Choroid plexus epithelial cell (primary cell): ENCODE data around the gene DIP2A.

Experiments used
- DNase-seq: peaks from one replicate; pipeline ENCODE4 v3.0.0-alpha.2; 2010; ENCODE audit warnings: low read depth
- H3K4me3 ChIP-seq: 2 replicates; pipeline ENCODE4 v1.5.1; 2011; ENCODE audit warnings: low read depth, mild to moderate bottlenecking, control low read depth, low read length, moderate library complexity
- CTCF ChIP-seq: conservative IDR thresholded peaks from 2 replicates; pipeline ENCODE4 v1.5.1; 2011; ENCODE audit warnings: low read depth, mild to moderate bottlenecking, control low read depth, inconsistent platforms, low read length, moderate library complexity

The DIP2A gene

GRCh38 chr21:46468108-46468774, 9.6 kb downstream of the DIP2A start:
- no peak for TF ChIP-seq CTCF
- DNase-seq, result no peak
- H3K4me3 ChIP-seq, result no peak overlapping the region

DNA sequence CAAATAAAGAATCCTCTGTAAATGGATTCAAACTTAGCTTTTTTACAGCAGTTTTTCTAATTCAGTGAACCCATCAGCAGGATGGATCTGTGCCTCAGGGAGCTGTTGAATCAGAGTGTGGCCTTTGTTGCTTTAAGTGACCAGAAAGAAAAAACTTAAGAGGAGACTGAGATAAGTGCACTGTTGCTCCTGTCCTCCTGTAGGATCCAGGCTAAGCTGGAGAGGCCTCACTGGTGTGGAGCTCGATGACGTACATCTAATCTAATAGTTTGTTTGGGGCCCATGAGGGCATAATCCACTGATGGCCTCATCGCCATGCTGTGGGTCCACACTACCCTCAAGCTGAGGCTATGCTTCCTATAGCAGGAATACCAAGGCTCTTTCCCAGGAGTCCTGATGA, 10.6 kb downstream of the DIP2A start:
- H3K4me3 ChIP-seq, result no peak overlapping the region
- TF ChIP-seq CTCF, result no peak
- DNase-seq, result no peak

DNA sequence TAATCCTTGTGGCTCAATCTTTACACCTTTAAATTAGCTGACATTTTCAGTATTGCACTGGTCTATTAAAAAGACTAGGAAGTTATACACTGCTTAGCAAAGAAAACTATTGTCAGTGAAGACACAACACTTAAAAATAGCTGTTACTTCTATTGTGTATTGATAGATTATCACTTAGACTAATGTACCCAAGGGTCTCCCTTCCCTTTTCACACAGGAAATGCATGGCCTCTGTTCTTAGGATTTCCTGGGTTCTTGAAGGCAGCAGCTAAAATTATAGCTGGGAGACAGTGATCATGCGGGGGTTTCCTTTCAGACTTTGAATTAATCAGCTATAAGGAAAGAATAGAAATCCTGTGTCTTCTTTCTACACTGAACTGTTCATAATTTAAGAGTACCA, 12.8 kb downstream of the DIP2A start:
- DNase-seq, result no peak
- no peak overlapping the region for H3K4me3 ChIP-seq
- no peak for TF ChIP-seq CTCF

DNA sequence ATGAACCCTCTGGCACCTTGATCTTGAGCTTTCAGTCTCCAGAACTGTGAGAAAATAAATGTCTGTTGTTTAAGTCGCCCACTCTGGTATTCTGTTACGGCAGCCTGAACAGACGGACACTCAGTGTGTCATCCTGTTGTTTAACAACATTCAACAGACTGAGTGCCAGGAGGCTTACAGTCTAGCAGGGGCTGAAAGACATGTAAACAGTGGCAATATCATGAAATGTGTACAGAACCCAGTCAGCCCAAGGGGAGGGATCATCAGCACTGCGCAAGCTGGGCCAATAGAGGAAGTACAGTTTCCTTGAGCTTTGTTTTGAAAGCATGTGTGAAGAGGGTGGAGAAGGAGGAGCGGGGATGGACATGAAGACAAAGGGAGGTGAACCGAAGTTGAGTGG, 13.6 kb downstream of the DIP2A start:
- no peak for TF ChIP-seq CTCF
- no peak for DNase-seq
- H3K4me3 ChIP-seq, result no peak overlapping the region

DNA sequence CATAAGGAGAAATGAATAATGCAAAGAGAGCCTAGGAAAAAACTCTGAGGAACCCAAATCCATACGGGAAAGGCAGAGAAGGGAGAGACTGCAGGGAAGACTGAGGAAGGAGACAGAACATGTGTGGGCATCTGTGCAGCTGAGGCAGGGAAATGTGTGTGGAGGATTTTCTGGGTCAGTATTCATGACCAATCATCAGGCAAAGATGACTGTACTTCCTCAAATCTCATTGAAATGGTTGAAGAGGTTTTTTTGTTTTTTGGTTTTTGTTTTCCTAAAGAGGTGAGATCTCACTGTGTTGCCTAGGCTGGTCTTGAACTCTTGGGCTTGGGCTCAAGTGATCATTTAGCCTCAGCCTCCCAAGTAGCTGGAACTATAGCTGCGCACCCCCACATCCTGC, 15.7 kb downstream of the DIP2A start:
- no peak for DNase-seq
- H3K4me3 ChIP-seq, result no peak overlapping the region
- TF ChIP-seq CTCF, result no peak

DNA sequence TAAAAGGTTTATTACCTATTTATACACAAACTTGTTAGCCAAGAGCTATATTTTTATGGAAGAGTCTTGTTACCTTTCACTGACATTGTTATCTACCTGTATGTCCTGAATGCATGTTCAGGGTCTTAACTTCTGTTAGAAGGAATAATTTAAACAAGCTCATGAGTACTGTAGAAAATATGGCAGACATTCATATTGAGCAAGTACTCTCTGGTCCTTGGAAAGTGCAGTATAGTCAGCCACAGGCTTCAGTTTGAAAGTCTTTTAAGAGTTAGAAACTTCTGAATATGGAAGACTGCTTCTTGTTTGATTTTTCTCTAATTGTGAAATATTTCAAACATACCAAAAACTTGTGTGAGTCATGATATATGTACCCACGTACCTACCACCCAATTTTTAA, 16.6 kb downstream of the DIP2A start:
- DNase-seq, result no peak
- no peak for TF ChIP-seq CTCF
- H3K4me3 ChIP-seq, result no peak overlapping the region

- TF ChIP-seq CTCF, result no peak
- DNase-seq, result peak; percentile 61
- H3K4me3 ChIP-seq, result no peak overlapping the region
Measured at GRCh38 chr21:46477765-46478164, 19.1 kb downstream of the DIP2A start.
